CD4-positive, alpha-beta memory T cell (primary cell): ENCODE measurements around the gene CCND2. TPM values are rescaled to one million over a fixed set of nuclear protein-coding genes. Genes with fewer than 3 reads are reported as not detected.

Experiments
- CTCF ChIA-PET: fragments of 350-600 bp; sonication (Branson Sonifier 250); formaldehyde crosslinking; loops from one replicate; lab custom pipeline; 2021; ENCODE audit warnings: inconsistent platforms; ENCODE audit not compliant: partially characterized antibody; lab: Charles Lee
- POLR2A ChIA-PET: fragments of 350-600 bp; sonication (Branson Sonifier 250); formaldehyde crosslinking; loops from one replicate; lab custom pipeline; 2021; ENCODE audit not compliant: partially characterized antibody; lab: Charles Lee
- DNase-seq, 5 donors: peaks; one replicate each; pipeline versions ENCODE4 v3.0.0 to v3.0.0-alpha.2; 2020 to 2022; ENCODE audit warnings: mixed read lengths in 1 of 5
- H3K27ac ChIP-seq: one replicate; pipeline ENCODE4 v1.7.0; 2013; ENCODE audit warnings: low read depth, low read length
- H3K27me3 ChIP-seq: 2 replicates; pipeline ENCODE4 v1.7.0; 2013; ENCODE audit warnings: mild to moderate bottlenecking, low read length, moderate library complexity; ENCODE audit not compliant: insufficient read depth
- H3K36me3 ChIP-seq: 2 replicates; pipeline ENCODE4 v1.7.0; 2013; ENCODE audit warnings: mild to moderate bottlenecking, low read length, moderate library complexity; ENCODE audit not compliant: insufficient read depth
- H3K4me1 ChIP-seq: 2 replicates; pipeline ENCODE4 v1.7.0; 2013; ENCODE audit warnings: mild to moderate bottlenecking, low read length, moderate library complexity; ENCODE audit not compliant: insufficient read depth
- H3K4me3 ChIP-seq, 2 donors: one replicate each; pipeline ENCODE4 v1.7.0; 2013; ENCODE audit warnings: low read length in 2 of 2, mild to moderate bottlenecking in 1 of 2
- H3K9me3 ChIP-seq, 2 donors: one replicate each; pipeline ENCODE4 v1.7.0; 2013; ENCODE audit warnings: low read length in 2 of 2, control low read depth in 1 of 2; ENCODE audit not compliant: control insufficient read depth in 1 of 2
- H3K27ac Mint-ChIP-seq, 7 donors: one replicate each; pipeline ENCODE4 v1.8.0; 2020 to 2021; ENCODE audit warnings: mixed read lengths in 7 of 7, mild to moderate bottlenecking in 6 of 7, inconsistent platforms in 3 of 7, moderate library complexity in 3 of 7
- H3K27me3 Mint-ChIP-seq, 2 donors: one replicate each; pipeline ENCODE4 v1.8.0; 2020 to 2021; ENCODE audit warnings: mixed read lengths in 2 of 2
- H3K36me3 Mint-ChIP-seq, 2 donors: one replicate each; pipeline ENCODE4 v1.8.0; 2020 to 2021; ENCODE audit warnings: mixed read lengths in 2 of 2, inconsistent platforms in 1 of 2, mild to moderate bottlenecking in 1 of 2
- H3K4me1 Mint-ChIP-seq, 4 donors: one replicate each; pipeline ENCODE4 v1.8.0; 2020 to 2021; ENCODE audit warnings: mixed read lengths in 4 of 4, mild to moderate bottlenecking in 1 of 4
- H3K4me3 Mint-ChIP-seq, 8 donors: one replicate each; pipeline ENCODE4 v1.8.0; 2020 to 2021; ENCODE audit warnings: mixed read lengths in 8 of 8, mild to moderate bottlenecking in 7 of 8, moderate library complexity in 6 of 8, inconsistent platforms in 3 of 8
- H3K9me3 Mint-ChIP-seq, 8 donors: one replicate each; pipeline ENCODE4 v1.8.0; 2020 to 2021; ENCODE audit warnings: mixed read lengths in 8 of 8, mild to moderate bottlenecking in 5 of 8, inconsistent platforms in 3 of 8, moderate library complexity in 1 of 8
- intact Hi-C: fragments of 100-400 bp; cut with micrococcal nuclease; formaldehyde crosslinking; loops from one replicate; pipeline ENCODE4 v1.15.1; 2023
- polyA plus RNA-seq, 2 donors: library from polyadenylated mRNA; unstranded; fragments of 300-500 nt; fragmentation: Illumina TruSeq; gene quantifications; one replicate each; pipeline ENCODE4 v1.2.3, GENCODE V29; 2021
- total RNA-seq, 2 experiments: library from RNA; stranded (reverse); gene quantifications; one replicate each; pipeline ENCODE4 v1.2.3, GENCODE V29; 2021

The CCND2 gene
- total and polyA plus RNA-seq, 4 experiments from 2014 or later, result 83.3 to 151 (median 127) TPM

- peak overlapping the region; percentile 91 for H3K27ac ChIP-seq
- peaks cover 0 to 2% of the 10 kb centered on the region in 2 donors for H3K27me3 Mint-ChIP-seq
- peaks cover 34 to 83% (median 49%) of the 10 kb centered on the region in 4 donors for H3K4me1 Mint-ChIP-seq
- peaks cover 63% of the 10 kb centered on the region for H3K4me1 ChIP-seq
- CTCF ChIA-PET, result interaction anchor here (0.8 to 16.3 kb wide), 21 partner anchors 9 to 401 kb away, joined by 4 to 304 read pairs (median 19); partner anchors contain the start of gene PARP11
- DNase-seq, result peak in 2 of 5 donors; percentile 24 to 29
- peak overlapping the region; percentile 91 to 99 (median 96) for H3K4me3 Mint-ChIP-seq
- peaks cover 33 to 71% of the 10 kb centered on the region in 2 donors for H3K36me3 Mint-ChIP-seq
- no peaks in the 10 kb centered on the region for H3K9me3 Mint-ChIP-seq
- no peaks in the 10 kb centered on the region for H3K27me3 ChIP-seq
- POLR2A ChIA-PET, result interaction anchor here (1.0 to 13.1 kb wide), 19 partner anchors 7 to 390 kb away, joined by 3 to 253 read pairs (median 17); no protein-coding TSS in a partner anchor
- no peaks in the 10 kb centered on the region for H3K9me3 ChIP-seq
- intact Hi-C loops, result no loop called here
- H3K36me3 ChIP-seq, result peaks cover 35% of the 10 kb centered on the region
- H3K4me3 ChIP-seq, result peak overlapping the region; percentile 84 to 96
- H3K27ac Mint-ChIP-seq, result peak overlapping the region; percentile 91 to 100 (median 98)
These were observed 1.7 kb downstream of the CCND2 start for GRCh38 chr12:4275016-4275869.

- no peaks in the 10 kb centered on the region for H3K27me3 ChIP-seq
- no peak for DNase-seq
- peak overlapping the region; percentile 91 to 100 (median 98) for H3K27ac Mint-ChIP-seq
- H3K27me3 Mint-ChIP-seq, result no peaks in the 10 kb centered on the region
- peak overlapping the region; percentile 91 to 99 (median 96) for H3K4me3 Mint-ChIP-seq
- peaks cover 33 to 84% (median 53%) of the 10 kb centered on the region in 4 donors for H3K4me1 Mint-ChIP-seq
- ChIA-PET CTCF (interaction anchor here (0.8 to 16.3 kb wide), 39 partner anchors 8 to 412 kb away, joined by 3 to 304 read pairs (median 8); partner anchors contain the start of gene PARP11), POLR2A (interaction anchor here (1.0 to 13.1 kb wide), 22 partner anchors 7 to 403 kb away, joined by 3 to 253 read pairs (median 14); partner anchors contain the start of gene PARP11)
- no peaks in the 10 kb centered on the region for H3K9me3 Mint-ChIP-seq
- H3K36me3 ChIP-seq, result peaks cover 42% of the 10 kb centered on the region
- no peaks in the 10 kb centered on the region for H3K9me3 ChIP-seq
- intact Hi-C loops, result loop anchor here (1.0 kb wide), 1 partner anchor 132 kb away; no protein-coding TSS in a partner anchor
- H3K36me3 Mint-ChIP-seq, result peaks cover 39 to 74% of the 10 kb centered on the region in 2 donors
- H3K4me3 ChIP-seq, result peak overlapping the region; percentile 84 to 96
- peaks cover 66% of the 10 kb centered on the region for H3K4me1 ChIP-seq
- H3K27ac ChIP-seq, result peak overlapping the region; percentile 91
These were observed 2.3 kb downstream of the CCND2 start for GRCh38 chr12:4275870-4276301.

GRCh38 chr12:4276524-4277204, 3.1 kb downstream of the CCND2 start:
- H3K4me3 ChIP-seq, result peak overlapping the region; percentile 84 to 96
- H3K4me1 Mint-ChIP-seq, result peaks cover 34 to 88% (median 59%) of the 10 kb centered on the region in 4 donors

GRCh38 chr12:4277205-4277543, 3.6 kb downstream of the CCND2 start:
- Mint-ChIP-seq H3K36me3 (peaks cover 49 to 83% of the 10 kb centered on the region in 2 donors), H3K27me3 (no peaks in the 10 kb centered on the region), H3K9me3 (no peaks in the 10 kb centered on the region), H3K4me1 (peaks cover 34 to 88% (median 63%) of the 10 kb centered on the region in 4 donors), H3K4me3 (peak overlapping the region; percentile 73 to 99 (median 96)), H3K27ac (peak overlapping the region; percentile 91 to 100 (median 98))
- Histone ChIP-seq H3K9me3 (no peaks in the 10 kb centered on the region), H3K27ac (peak overlapping the region; percentile 34), H3K36me3 (peaks cover 52% of the 10 kb centered on the region), H3K4me3 (no peak overlapping the region), H3K27me3 (no peaks in the 10 kb centered on the region), H3K4me1 (peaks cover 71% of the 10 kb centered on the region)
- intact Hi-C loops, result loop anchor here (1.0 kb wide), 6 partner anchors 26 to 392 kb away; no protein-coding TSS in a partner anchor
- no peak for DNase-seq
- CTCF ChIA-PET, result interaction anchor here (0.6 to 16.3 kb wide), 60 partner anchors 9 to 977 kb away, joined by 3 to 304 read pairs (median 6); partner anchors contain the start of gene PARP11
- POLR2A ChIA-PET, result interaction anchor here (0.7 to 13.1 kb wide), 32 partner anchors 9 to 404 kb away, joined by 3 to 253 read pairs (median 7); partner anchors contain the start of genes PARP11 and TIGAR

More at GRCh38 chr12:4276524-4277204, 3.1 kb downstream of the CCND2 start:
- H3K27me3 ChIP-seq, result no peaks in the 10 kb centered on the region
- peaks cover 68% of the 10 kb centered on the region for H3K4me1 ChIP-seq
- intact Hi-C loops, result loop anchor here (1.0 kb wide), 7 partner anchors 25 to 391 kb away; no protein-coding TSS in a partner anchor
- Mint-ChIP-seq H3K4me3 (peak overlapping the region; percentile 91 to 99 (median 96)), H3K27ac (peak overlapping the region; percentile 91 to 100 (median 98)), H3K27me3 (no peaks in the 10 kb centered on the region), H3K9me3 (no peaks in the 10 kb centered on the region), H3K36me3 (peaks cover 45 to 79% of the 10 kb centered on the region in 2 donors)
- H3K27ac ChIP-seq, result peak overlapping the region; percentile 91
- H3K9me3 ChIP-seq, result no peaks in the 10 kb centered on the region
- DNase-seq, result peak; percentile 85 to 92 (median 88)
- CTCF ChIA-PET, result interaction anchor here (0.6 to 16.3 kb wide), 67 partner anchors 8 to 976 kb away, joined by 3 to 304 read pairs (median 5); partner anchors contain the start of gene PARP11
- POLR2A ChIA-PET, result interaction anchor here (0.7 to 13.1 kb wide), 35 partner anchors 8 to 524 kb away, joined by 3 to 253 read pairs (median 7); partner anchors contain the start of genes CRACR2A, PARP11 and TIGAR
- peaks cover 49% of the 10 kb centered on the region for H3K36me3 ChIP-seq

- H3K4me1 ChIP-seq, result peaks cover 71% of the 10 kb centered on the region
- no peaks in the 10 kb centered on the region for H3K27me3 Mint-ChIP-seq
- H3K27me3 ChIP-seq, result no peaks in the 10 kb centered on the region
- ChIA-PET POLR2A (interaction anchor here (0.9 to 13.1 kb wide), 18 partner anchors 9 to 405 kb away, joined by 3 to 253 read pairs (median 12); partner anchors contain the start of genes PARP11 and TIGAR), CTCF (interaction anchor here (0.7 to 16.3 kb wide), 38 partner anchors 9 to 977 kb away, joined by 3 to 304 read pairs (median 8); partner anchors contain the start of gene PARP11)
- peak overlapping the region; percentile 34 for H3K27ac ChIP-seq
- intact Hi-C loops, result loop anchor here (1.0 kb wide), 6 partner anchors 27 to 393 kb away; no protein-coding TSS in a partner anchor
- H3K27ac Mint-ChIP-seq, result peak overlapping the region; percentile 64 to 98 (median 87)
- no peaks in the 10 kb centered on the region for H3K9me3 Mint-ChIP-seq
- peaks cover 38 to 88% (median 67%) of the 10 kb centered on the region in 4 donors for H3K4me1 Mint-ChIP-seq
- H3K36me3 Mint-ChIP-seq, result peaks cover 56 to 86% of the 10 kb centered on the region in 2 donors
- no peak for DNase-seq
- H3K36me3 ChIP-seq, result peaks cover 58% of the 10 kb centered on the region
- H3K4me3 ChIP-seq, result no peak overlapping the region
- H3K9me3 ChIP-seq, result no peaks in the 10 kb centered on the region
- H3K4me3 Mint-ChIP-seq, result peak overlapping the region in 5 of 8 donors; percentile 30 to 65 (median 48)
These were observed 4.3 kb downstream of the CCND2 start for GRCh38 chr12:4277857-4278256.
